Measurements from ENCODE around the gene LMO7. TPM values are rescaled to one million over a fixed set of nuclear protein-coding genes. Genes with fewer than 3 reads are reported as not detected.
A peak's percentile ranks its signal among the peaks of the same experiment; 100 is the strongest.

The LMO7 gene
- total RNA-seq, 1 experiment from 2014 or later: 18.5 TPM

GRCh38 chr13:75804054-75804453 is 167.9 kb downstream of the LMO7 start (continued):
- TF ChIP-seq, protein P1, sequence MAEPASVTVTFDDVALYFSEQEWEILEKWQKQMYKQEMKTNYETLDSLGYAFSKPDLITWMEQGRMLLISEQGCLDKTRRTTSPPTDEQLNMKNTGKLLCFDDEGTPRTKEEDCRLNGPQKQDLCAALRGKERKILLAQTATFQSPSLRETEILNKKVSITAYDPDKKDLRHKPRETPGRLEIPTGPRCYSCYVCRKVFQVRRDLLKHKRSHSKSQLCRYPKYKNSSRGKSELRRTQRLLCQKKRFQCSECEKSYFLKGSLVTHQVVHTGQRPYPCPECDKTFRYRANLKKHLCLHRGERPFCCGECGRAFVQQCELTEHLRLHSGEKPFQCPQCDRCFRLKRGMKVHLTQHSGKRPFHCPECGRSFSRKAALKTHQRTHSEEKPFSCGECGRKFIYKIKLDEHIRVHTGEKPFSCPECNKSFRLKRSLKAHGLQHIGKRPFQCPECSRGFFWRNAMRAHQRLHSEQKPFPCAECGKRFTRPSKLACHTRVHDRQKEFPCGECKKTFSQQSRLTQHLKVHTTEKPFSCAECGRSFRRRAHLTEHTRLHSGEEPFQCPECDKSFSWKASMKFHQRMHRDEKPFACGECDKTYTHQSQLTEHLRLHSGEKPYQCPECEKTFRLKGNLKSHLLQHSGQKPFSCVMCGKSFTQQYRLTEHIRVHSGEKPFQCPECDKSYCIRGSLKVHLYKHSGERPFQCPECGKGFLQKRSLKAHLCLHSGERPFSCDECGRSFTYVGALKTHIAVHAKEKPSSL (CRISPR knock-in tag; conservative IDR thresholded peaks at IDR 0.05): no peak

DNA sequence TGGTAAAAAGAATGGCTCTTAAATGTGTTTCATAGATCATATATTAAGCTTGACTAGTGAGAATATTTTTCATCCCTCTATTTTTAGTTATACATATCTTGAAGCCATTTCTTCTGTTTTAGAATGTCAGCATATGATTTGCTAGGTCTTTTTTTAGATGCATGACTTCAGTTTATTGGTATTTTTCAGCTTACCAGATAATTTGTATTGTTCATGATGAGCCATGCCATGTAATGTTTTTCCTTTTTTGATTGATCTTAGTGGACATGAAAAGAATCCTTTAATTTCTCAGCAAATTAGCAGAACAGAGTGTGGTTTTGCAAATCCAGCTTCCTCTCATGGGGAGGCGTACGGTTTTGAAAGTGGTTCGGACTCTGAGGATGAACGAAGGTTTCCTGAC is 168.5 kb downstream of the LMO7 start:
- TF ChIP-seq ATF3 (CRISPR knock-in tag; conservative IDR thresholded peaks at IDR 0.05): no peak
- TF ChIP-seq, protein P2, sequence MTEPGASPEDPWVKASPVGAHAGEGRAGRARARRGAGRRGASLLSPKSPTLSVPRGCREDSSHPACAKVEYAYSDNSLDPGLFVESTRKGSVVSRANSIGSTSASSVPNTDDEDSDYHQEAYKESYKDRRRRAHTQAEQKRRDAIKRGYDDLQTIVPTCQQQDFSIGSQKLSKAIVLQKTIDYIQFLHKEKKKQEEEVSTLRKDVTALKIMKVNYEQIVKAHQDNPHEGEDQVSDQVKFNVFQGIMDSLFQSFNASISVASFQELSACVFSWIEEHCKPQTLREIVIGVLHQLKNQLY (CRISPR knock-in tag; IDR thresholded peaks at IDR 0.05): no peak
- no peak for TF ChIP-seq GABPB1 (CRISPR knock-in tag; IDR thresholded peaks at IDR 0.05)
- TF ChIP-seq ZBTB43 (CRISPR knock-in tag; IDR thresholded peaks at IDR 0.05): no peak
- TF ChIP-seq, protein P1 (CRISPR knock-in tag; conservative IDR thresholded peaks at IDR 0.05): no peak
- no peak for TF ChIP-seq E2F4 (CRISPR knock-in tag; IDR thresholded peaks at IDR 0.05; ENCODE audit: borderline replicate concordance, low read depth)
- TF ChIP-seq NFE2L1 (CRISPR knock-in tag; IDR thresholded peaks at IDR 0.05): no peak
- TF ChIP-seq, protein P3, sequence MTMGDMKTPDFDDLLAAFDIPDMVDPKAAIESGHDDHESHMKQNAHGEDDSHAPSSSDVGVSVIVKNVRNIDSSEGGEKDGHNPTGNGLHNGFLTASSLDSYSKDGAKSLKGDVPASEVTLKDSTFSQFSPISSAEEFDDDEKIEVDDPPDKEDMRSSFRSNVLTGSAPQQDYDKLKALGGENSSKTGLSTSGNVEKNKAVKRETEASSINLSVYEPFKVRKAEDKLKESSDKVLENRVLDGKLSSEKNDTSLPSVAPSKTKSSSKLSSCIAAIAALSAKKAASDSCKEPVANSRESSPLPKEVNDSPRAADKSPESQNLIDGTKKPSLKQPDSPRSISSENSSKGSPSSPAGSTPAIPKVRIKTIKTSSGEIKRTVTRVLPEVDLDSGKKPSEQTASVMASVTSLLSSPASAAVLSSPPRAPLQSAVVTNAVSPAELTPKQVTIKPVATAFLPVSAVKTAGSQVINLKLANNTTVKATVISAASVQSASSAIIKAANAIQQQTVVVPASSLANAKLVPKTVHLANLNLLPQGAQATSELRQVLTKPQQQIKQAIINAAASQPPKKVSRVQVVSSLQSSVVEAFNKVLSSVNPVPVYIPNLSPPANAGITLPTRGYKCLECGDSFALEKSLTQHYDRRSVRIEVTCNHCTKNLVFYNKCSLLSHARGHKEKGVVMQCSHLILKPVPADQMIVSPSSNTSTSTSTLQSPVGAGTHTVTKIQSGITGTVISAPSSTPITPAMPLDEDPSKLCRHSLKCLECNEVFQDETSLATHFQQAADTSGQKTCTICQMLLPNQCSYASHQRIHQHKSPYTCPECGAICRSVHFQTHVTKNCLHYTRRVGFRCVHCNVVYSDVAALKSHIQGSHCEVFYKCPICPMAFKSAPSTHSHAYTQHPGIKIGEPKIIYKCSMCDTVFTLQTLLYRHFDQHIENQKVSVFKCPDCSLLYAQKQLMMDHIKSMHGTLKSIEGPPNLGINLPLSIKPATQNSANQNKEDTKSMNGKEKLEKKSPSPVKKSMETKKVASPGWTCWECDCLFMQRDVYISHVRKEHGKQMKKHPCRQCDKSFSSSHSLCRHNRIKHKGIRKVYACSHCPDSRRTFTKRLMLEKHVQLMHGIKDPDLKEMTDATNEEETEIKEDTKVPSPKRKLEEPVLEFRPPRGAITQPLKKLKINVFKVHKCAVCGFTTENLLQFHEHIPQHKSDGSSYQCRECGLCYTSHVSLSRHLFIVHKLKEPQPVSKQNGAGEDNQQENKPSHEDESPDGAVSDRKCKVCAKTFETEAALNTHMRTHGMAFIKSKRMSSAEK (CRISPR knock-in tag; IDR thresholded peaks at IDR 0.05; ENCODE audit: borderline replicate concordance): no peak
- no peak for TF ChIP-seq TEAD1 (CRISPR knock-in tag; IDR thresholded peaks at IDR 0.05)
- TF ChIP-seq SMAD3 (CRISPR knock-in tag; IDR thresholded peaks at IDR 0.05; ENCODE audit: borderline replicate concordance): no peak
- no peak for TF ChIP-seq JAZF1 (CRISPR knock-in tag; IDR thresholded peaks at IDR 0.05)
- TF ChIP-seq EMX1 (CRISPR knock-in tag; IDR thresholded peaks at IDR 0.05): no peak
- TF ChIP-seq, protein P4, sequence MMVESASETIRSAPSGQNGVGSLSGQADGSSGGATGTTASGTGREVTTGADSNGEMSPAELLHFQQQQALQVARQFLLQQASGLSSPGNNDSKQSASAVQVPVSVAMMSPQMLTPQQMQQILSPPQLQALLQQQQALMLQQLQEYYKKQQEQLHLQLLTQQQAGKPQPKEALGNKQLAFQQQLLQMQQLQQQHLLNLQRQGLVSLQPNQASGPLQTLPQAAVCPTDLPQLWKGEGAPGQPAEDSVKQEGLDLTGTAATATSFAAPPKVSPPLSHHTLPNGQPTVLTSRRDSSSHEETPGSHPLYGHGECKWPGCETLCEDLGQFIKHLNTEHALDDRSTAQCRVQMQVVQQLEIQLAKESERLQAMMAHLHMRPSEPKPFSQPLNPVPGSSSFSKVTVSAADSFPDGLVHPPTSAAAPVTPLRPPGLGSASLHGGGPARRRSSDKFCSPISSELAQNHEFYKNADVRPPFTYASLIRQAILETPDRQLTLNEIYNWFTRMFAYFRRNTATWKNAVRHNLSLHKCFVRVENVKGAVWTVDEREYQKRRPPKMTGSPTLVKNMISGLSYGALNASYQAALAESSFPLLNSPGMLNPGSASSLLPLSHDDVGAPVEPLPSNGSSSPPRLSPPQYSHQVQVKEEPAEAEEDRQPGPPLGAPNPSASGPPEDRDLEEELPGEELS (CRISPR knock-in tag; IDR thresholded peaks at IDR 0.05): no peak
- TF ChIP-seq RELA (CRISPR knock-in tag; IDR thresholded peaks at IDR 0.05; ENCODE audit: borderline replicate concordance): no peak
- TF ChIP-seq ZNF138 (CRISPR knock-in tag; conservative IDR thresholded peaks at IDR 0.05): no peak
- no peak for TF ChIP-seq CREM (CRISPR knock-in tag; IDR thresholded peaks at IDR 0.05)
- no peak for TF ChIP-seq ETV6 (CRISPR knock-in tag; IDR thresholded peaks at IDR 0.05)
- no peak for TF ChIP-seq PRRX2 (CRISPR knock-in tag; IDR thresholded peaks at IDR 0.05)
- TF ChIP-seq NR2C2 (CRISPR knock-in tag; IDR thresholded peaks at IDR 0.05): no peak
- Mint-ChIP-seq H3K4me3 (no peak overlapping the region), H3K27ac (peak overlapping the region; percentile 97), H3K36me3 (peaks cover 5% of the 10 kb centered on the region; the same call in 1 of the 2 replicates), H3K4me1 (peaks cover 87% of the 10 kb centered on the region), H3K27me3 (ENCODE audit: low read depth) (no peaks in the 10 kb centered on the region), H3K9me3 (no peaks in the 10 kb centered on the region)
- POLR2A ChIA-PET: no interaction called here
- DNase-seq (ENCODE audit: low spot score) (no peak), ATAC-seq (no peak)
- CTCF ChIA-PET: no interaction called here

Data from WTC11 (cell line).